Breast epithelium (tissue), 3 donors: ENCODE results near the gene HTT-AS.

Source experiments
- POLR2A ChIP-seq: fragments of 450-650 bp; IDR thresholded peaks from one replicate; pipeline ENCODE4 v1.6.1; 2016; ENCODE audit warnings: antibody characterized with exemption, mild to moderate bottlenecking, moderate library complexity
- TF ChIP-seq, protein P1 (sequence below), 3 donors: fragments of 450-650 bp; IDR thresholded peaks; one replicate each; pipeline ENCODE4 v1.5.1; 2016 to 2017; ENCODE audit warnings: antibody characterized with exemption in 3 of 3, mild to moderate bottlenecking in 3 of 3, moderate library complexity in 3 of 3

- TF ChIP-seq, protein P1, sequence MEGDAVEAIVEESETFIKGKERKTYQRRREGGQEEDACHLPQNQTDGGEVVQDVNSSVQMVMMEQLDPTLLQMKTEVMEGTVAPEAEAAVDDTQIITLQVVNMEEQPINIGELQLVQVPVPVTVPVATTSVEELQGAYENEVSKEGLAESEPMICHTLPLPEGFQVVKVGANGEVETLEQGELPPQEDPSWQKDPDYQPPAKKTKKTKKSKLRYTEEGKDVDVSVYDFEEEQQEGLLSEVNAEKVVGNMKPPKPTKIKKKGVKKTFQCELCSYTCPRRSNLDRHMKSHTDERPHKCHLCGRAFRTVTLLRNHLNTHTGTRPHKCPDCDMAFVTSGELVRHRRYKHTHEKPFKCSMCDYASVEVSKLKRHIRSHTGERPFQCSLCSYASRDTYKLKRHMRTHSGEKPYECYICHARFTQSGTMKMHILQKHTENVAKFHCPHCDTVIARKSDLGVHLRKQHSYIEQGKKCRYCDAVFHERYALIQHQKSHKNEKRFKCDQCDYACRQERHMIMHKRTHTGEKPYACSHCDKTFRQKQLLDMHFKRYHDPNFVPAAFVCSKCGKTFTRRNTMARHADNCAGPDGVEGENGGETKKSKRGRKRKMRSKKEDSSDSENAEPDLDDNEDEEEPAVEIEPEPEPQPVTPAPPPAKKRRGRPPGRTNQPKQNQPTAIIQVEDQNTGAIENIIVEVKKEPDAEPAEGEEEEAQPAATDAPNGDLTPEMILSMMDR (IDR thresholded peaks at IDR 0.05), result no peak
- TF ChIP-seq POLR2A, result no peak
Observed at GRCh38 chr4:3069661-3070199, 4.6 kb downstream of the HTT-AS start.
